PC-9 (cell line): ENCODE measurements around the gene COL23A1. TPM values are rescaled to one million over a fixed set of nuclear protein-coding genes. Genes with fewer than 3 reads are reported as not detected.

ENCODE experiments used
- BruUV-seq: library from RNA; stranded (reverse); fragments of 400-500 nt; replicated peaks from 2 replicates; lab custom pipeline; 2021; lab: Mats Ljungman, UMichigan
- CTCF ChIA-PET: fragments of 300-600 bp; sonication (Branson Sonifier 250); formaldehyde crosslinking; loops from one replicate; lab custom pipeline; 2022; ENCODE audit warnings: antibody characterized with exemption; lab: Charles Lee
- POLR2A ChIA-PET: fragments of 300-600 bp; sonication (Branson Sonifier 250); formaldehyde crosslinking; loops from one replicate; lab custom pipeline; 2022; ENCODE audit warnings: antibody characterized with exemption; ENCODE audit not compliant: unreplicated experiment; lab: Charles Lee
- DNase-seq, 2 experiments: peaks; one replicate each; pipeline versions ENCODE4 v3.0.0 to v3.0.0-alpha.2; 2015 to 2022; ENCODE audit warnings: mixed read lengths in 1 of 2
- H2AFZ ChIP-seq: fragments of 200-600 bp; sonication (generic); 2 replicates; pipeline ENCODE4 v1.8.1; 2017; ENCODE audit warnings: antibody characterized with exemption
- H3F3A ChIP-seq: fragments of 200-600 bp; sonication (generic); 2 replicates; pipeline ENCODE4 v1.8.1; 2017; ENCODE audit warnings: antibody characterized with exemption, mild to moderate bottlenecking, low read depth; ENCODE audit not compliant: insufficient read depth
- H3K27ac ChIP-seq: fragments of 200-600 bp; sonication (generic); 2 replicates; pipeline ENCODE4 v1.6.1; 2016; ENCODE audit warnings: mixed run types
- H3K27me3 ChIP-seq: fragments of 200-600 bp; sonication (generic); 2 replicates; pipeline ENCODE4 v1.6.1; 2016; ENCODE audit warnings: low read depth, mixed run types; ENCODE audit not compliant: insufficient read depth
- H3K36me3 ChIP-seq: fragments of 200-600 bp; sonication (generic); 2 replicates; pipeline ENCODE4 v1.6.1; 2016; ENCODE audit warnings: low read depth, mixed run types
- H3K4me1 ChIP-seq: fragments of 200-600 bp; sonication (generic); replicated peaks from 2 replicates; pipeline ENCODE4 v1.6.1; 2016; ENCODE audit warnings: mixed run types; ENCODE audit not compliant: insufficient read depth
- H3K4me2 ChIP-seq: fragments of 200-600 bp; sonication (generic); 2 replicates; pipeline ENCODE4 v1.6.1; 2017; ENCODE audit warnings: mixed run types
- H3K4me3 ChIP-seq: fragments of 200-600 bp; sonication (generic); 2 replicates; pipeline ENCODE4 v1.6.1; 2016; ENCODE audit warnings: mixed run types
- H3K79me2 ChIP-seq: fragments of 200-600 bp; sonication (generic); 2 replicates; pipeline ENCODE4 v1.6.1; 2017; ENCODE audit warnings: low read depth, mixed run types
- H3K9me2 ChIP-seq: fragments of 200-600 bp; sonication (generic); 2 replicates; pipeline ENCODE4 v1.8.1; 2017; ENCODE audit warnings: mild to moderate bottlenecking; ENCODE audit not compliant: insufficient read depth
- H3K9me3 ChIP-seq: fragments of 200-600 bp; sonication (generic); 2 replicates; pipeline ENCODE4 v1.8.1; 2016; ENCODE audit warnings: low read depth; ENCODE audit not compliant: insufficient read depth
- H4K20me1 ChIP-seq: fragments of 200-600 bp; sonication (generic); 2 replicates; pipeline ENCODE4 v1.8.1; 2017; ENCODE audit not compliant: insufficient read depth
- EZH2 ChIP-seq: fragments of 200-600 bp; sonication (generic); IDR thresholded peaks from 2 replicates; pipeline ENCODE4 v1.8.0; 2017; ENCODE audit warnings: antibody characterized with exemption, low read depth
- intact Hi-C: fragments of 100-400 bp; cut with micrococcal nuclease; formaldehyde crosslinking; loops from one replicate; pipeline ENCODE4 v1.10.0; 2022; ENCODE audit not compliant: unreplicated experiment
- total RNA-seq: library from RNA; stranded (reverse); gene quantifications from 2 replicates; pipeline ENCODE4 v1.2.3, GENCODE V29; 2021
- TF ChIP-seq, protein P1 (sequence below): fragments of 200-600 bp; sonication (generic); conservative IDR thresholded peaks from 2 replicates; pipeline ENCODE4 v1.6.1; 2017; ENCODE audit warnings: mixed run types, antibody characterized with exemption, mild to moderate bottlenecking, moderate library complexity

COL23A1 gene
- total RNA-seq, 1 experiment from 2014 or later: not detected

DNA sequence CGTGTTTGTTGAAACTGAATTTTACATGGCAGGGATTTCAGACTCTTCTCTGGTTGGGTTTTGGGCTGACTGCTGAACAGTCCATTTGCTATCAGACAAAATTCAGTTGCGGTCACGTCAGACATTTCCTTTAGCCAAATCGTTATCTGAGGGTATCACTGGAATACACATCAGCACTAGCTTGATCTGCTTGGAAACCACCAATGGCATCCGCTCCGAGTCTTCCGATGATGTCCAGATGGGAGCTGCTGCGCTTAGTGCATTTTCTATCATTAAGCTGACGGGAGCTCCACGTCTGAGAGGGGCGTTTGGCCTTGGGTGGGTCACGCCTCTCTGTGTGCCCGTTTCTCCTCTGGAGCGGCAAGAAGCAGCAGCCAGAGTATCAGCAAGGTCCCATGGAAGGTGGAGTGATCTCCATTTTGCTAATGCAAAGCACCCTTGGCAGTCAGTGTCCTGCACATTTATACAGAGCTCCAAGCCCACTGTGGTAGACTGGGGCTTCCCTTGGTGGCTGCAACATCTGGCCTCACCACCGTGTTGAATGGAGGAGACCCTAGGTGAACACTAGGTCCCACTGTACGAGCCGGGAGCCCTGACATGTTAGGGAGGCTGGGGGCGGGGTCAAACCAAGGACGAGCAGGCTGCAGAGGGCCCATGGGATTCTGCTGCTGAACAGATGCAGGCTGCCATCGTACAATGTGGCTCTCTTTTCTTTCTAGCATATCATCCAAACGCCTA, 223.0 kb downstream of the COL23A1 start:
- ChIA-PET CTCF (no interaction called here), POLR2A (no interaction called here)
- intact Hi-C loops: no loop called here
- Histone ChIP-seq H4K20me1 (no peaks in the 10 kb centered on the region), H3K4me1 (no peaks in the 10 kb centered on the region), H3K27ac (no peak overlapping the region), H3K27me3 (peaks cover 96% of the 10 kb centered on the region), H3K36me3 (no peaks in the 10 kb centered on the region), H3K4me2 (no peak overlapping the region), H3K4me3 (no peak overlapping the region), H2AFZ (no peak overlapping the region), H3K79me2 (no peaks in the 10 kb centered on the region), H3K9me2 (no peaks in the 10 kb centered on the region), H3F3A (no peaks in the 10 kb centered on the region), H3K9me3 (no peaks in the 10 kb centered on the region)
- no TSS peak for BruUV-seq
- DNase-seq: no peak
- TF ChIP-seq, protein P1, sequence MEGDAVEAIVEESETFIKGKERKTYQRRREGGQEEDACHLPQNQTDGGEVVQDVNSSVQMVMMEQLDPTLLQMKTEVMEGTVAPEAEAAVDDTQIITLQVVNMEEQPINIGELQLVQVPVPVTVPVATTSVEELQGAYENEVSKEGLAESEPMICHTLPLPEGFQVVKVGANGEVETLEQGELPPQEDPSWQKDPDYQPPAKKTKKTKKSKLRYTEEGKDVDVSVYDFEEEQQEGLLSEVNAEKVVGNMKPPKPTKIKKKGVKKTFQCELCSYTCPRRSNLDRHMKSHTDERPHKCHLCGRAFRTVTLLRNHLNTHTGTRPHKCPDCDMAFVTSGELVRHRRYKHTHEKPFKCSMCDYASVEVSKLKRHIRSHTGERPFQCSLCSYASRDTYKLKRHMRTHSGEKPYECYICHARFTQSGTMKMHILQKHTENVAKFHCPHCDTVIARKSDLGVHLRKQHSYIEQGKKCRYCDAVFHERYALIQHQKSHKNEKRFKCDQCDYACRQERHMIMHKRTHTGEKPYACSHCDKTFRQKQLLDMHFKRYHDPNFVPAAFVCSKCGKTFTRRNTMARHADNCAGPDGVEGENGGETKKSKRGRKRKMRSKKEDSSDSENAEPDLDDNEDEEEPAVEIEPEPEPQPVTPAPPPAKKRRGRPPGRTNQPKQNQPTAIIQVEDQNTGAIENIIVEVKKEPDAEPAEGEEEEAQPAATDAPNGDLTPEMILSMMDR: no peak

DNA sequence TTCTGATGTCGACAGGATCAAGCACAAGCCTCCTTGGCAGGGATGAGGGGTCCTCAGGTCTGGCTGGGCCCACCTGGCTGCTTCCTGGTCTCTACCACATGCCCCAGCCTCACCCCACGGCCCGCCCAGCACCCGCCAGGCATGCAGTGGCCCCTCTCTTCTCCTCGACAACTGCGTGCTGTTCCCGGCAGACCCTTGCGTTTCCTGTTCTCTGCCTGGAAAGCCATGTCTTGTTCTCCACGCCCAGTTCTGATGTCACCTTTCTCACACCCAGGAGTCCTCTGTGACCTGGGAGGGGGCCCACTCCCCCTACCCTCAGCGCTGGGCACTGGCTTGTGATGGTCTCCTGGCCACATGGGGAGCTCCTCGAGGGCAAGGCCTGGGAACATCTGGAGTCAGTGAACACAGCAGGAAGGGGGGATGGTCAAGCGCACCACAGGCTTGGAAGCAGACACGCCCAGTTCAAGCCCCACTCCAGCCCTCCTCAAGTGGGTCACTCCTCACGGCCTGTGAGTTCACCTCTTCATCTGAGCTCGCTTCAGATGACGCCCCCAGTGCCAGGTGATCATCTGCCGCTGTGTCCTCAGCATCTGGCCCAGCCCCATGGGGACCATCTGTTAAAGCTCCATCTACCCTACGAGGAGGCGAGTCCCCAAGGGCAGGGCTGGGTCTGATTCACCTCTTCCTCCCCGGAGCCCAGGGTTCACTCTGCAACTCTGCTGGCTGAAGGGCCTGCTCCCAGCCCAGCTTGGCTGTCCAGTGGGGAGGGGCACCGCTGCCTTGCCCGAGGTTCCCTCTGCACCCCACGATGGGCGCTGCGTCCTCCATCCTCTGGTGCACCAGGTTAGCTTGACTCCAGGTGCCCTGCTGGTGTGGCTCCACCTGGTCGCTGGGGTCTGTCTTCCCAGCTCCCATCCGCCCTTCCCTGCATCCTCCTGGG, 224.4 kb downstream of the COL23A1 start:
- POLR2A ChIA-PET: no interaction called here

DNA sequence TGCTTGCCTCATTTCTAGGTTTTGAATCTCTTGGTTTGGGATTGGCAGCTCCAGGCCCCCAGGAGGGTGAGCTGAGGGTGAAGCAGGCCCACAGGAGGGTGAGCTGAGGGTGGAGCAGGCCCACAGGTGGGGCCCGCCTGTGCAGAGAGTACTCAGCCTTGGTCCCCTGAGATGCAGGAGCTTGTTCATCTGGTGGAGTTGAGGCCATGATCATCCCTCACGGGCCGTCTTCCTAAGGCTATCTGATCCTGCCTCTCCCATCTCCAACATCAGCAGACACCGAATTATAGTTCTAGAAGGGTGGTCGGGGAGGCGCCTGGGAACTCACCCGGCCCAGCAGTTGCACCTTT, 225.9 kb downstream of the COL23A1 start:
- H3K9me3 ChIP-seq: no peaks in the 10 kb centered on the region
- ChIA-PET POLR2A (no interaction called here), CTCF (no interaction called here)
- no peaks in the 10 kb centered on the region for H3K36me3 ChIP-seq
- no peak overlapping the region for H3K4me3 ChIP-seq
- no TSS peak for BruUV-seq
- H2AFZ ChIP-seq: no peak overlapping the region
- TF ChIP-seq, protein P1: no peak
- TF ChIP-seq EZH2: no peak
- H3K4me1 ChIP-seq: no peaks in the 10 kb centered on the region
- DNase-seq: no peak
- H3F3A ChIP-seq: no peaks in the 10 kb centered on the region
- no peak overlapping the region for H3K4me2 ChIP-seq
- H3K79me2 ChIP-seq: no peaks in the 10 kb centered on the region
- H4K20me1 ChIP-seq: no peaks in the 10 kb centered on the region
- intact Hi-C loops: no loop called here
- no peaks in the 10 kb centered on the region for H3K9me2 ChIP-seq
- no peak overlapping the region for H3K27ac ChIP-seq
- H3K27me3 ChIP-seq: peaks cover 98% of the 10 kb centered on the region

More for the DNA sequence above, 224.4 kb downstream of the COL23A1 start:
- Histone ChIP-seq H3K79me2 (no peaks in the 10 kb centered on the region), H3K9me2 (no peaks in the 10 kb centered on the region), H3F3A (no peaks in the 10 kb centered on the region), H3K27me3 (peaks cover 96% of the 10 kb centered on the region), H4K20me1 (no peaks in the 10 kb centered on the region), H3K4me1 (no peaks in the 10 kb centered on the region), H3K9me3 (no peaks in the 10 kb centered on the region), H2AFZ (no peak overlapping the region), H3K27ac (no peak overlapping the region), H3K4me3 (no peak overlapping the region), H3K4me2 (no peak overlapping the region), H3K36me3 (no peaks in the 10 kb centered on the region)
- intact Hi-C loops: no loop called here
- no peak for DNase-seq
- no peak for TF ChIP-seq EZH2
- TF ChIP-seq, protein P1: no peak
- CTCF ChIA-PET: no interaction called here
- BruUV-seq: no TSS peak
